RWPE2 (cell line): ENCODE measurements around the gene HOPX.

Experiments
- ATAC-seq: fragments of 200-7000 bp; cut with Tn5 transposase; 3 replicates; pipeline ENCODE4 v1.9.1; 2021; ENCODE audit warnings: low read depth
- DNase-seq: peaks from one replicate; pipeline ENCODE4 v3.0.0-alpha.2; 2020; ENCODE audit warnings: low spot score
- H3K27ac ChIP-seq: fragments of 450-650 bp; 2 replicates; pipeline ENCODE4 v1.5.1; 2017; ENCODE audit warnings: mild to moderate bottlenecking; ENCODE audit not compliant: poor library complexity, severe bottlenecking
- H3K27me3 ChIP-seq: fragments of 250-450 bp; sonication (Bioruptor Pico); 2 replicates; pipeline ENCODE4 v1.5.1; 2021; ENCODE audit warnings: mild to moderate bottlenecking, moderate library complexity; ENCODE audit not compliant: insufficient read depth, poor library complexity, severe bottlenecking
- H3K36me3 ChIP-seq: fragments of 250-450 bp; sonication (Bioruptor Pico); 2 replicates; pipeline ENCODE4 v1.5.1; 2020; ENCODE audit warnings: low read depth, mild to moderate bottlenecking, moderate library complexity
- H3K4me1 ChIP-seq: fragments of 250-450 bp; sonication (Bioruptor Pico); 2 replicates; pipeline ENCODE4 v1.5.1; 2021; ENCODE audit warnings: mild to moderate bottlenecking, moderate library complexity; ENCODE audit not compliant: insufficient read depth, poor library complexity, severe bottlenecking
- H3K4me3 ChIP-seq: fragments of 250-450 bp; sonication (Bioruptor Pico); 2 replicates; pipeline ENCODE4 v1.5.1; 2021; ENCODE audit warnings: mild to moderate bottlenecking, moderate library complexity; ENCODE audit not compliant: severe bottlenecking
- H3K9me3 ChIP-seq: fragments of 250-450 bp; sonication (Bioruptor Pico); 2 replicates; pipeline ENCODE4 v1.5.1; 2021; ENCODE audit warnings: mild to moderate bottlenecking, moderate library complexity; ENCODE audit not compliant: severe bottlenecking
- CTCF ChIP-seq: fragments of 450-650 bp; IDR thresholded peaks from one replicate; pipeline ENCODE4 v1.5.1; 2017; ENCODE audit warnings: mild to moderate bottlenecking, moderate library complexity; ENCODE audit not compliant: poor library complexity, severe bottlenecking

Gene HOPX

GRCh38 chr4:56627375-56627774 is 53.7 kb downstream of the HOPX start:
- no peaks in the 10 kb centered on the region for H3K9me3 ChIP-seq
- no peak for TF ChIP-seq CTCF

GRCh38 chr4:56626963-56627362 is 54.1 kb downstream of the HOPX start:
- ATAC-seq (no peak), DNase-seq (no peak)
- Histone ChIP-seq H3K27ac (no peak overlapping the region), H3K27me3 (no peaks in the 10 kb centered on the region), H3K36me3 (no peaks in the 10 kb centered on the region), H3K9me3 (no peaks in the 10 kb centered on the region), H3K4me3 (no peak overlapping the region), H3K4me1 (peaks cover 28% of the 10 kb centered on the region)
- TF ChIP-seq CTCF: no peak

More at GRCh38 chr4:56627375-56627774, 53.7 kb downstream of the HOPX start:
- H3K4me3 ChIP-seq: no peak overlapping the region
- H3K27me3 ChIP-seq: no peaks in the 10 kb centered on the region
- H3K4me1 ChIP-seq: peaks cover 26% of the 10 kb centered on the region
- H3K36me3 ChIP-seq: no peaks in the 10 kb centered on the region
- DNase-seq: no peak
- H3K27ac ChIP-seq: no peak overlapping the region
- ATAC-seq: no peak

- Histone ChIP-seq H3K4me1 (peaks cover 33% of the 10 kb centered on the region), H3K9me3 (no peaks in the 10 kb centered on the region), H3K27me3 (no peaks in the 10 kb centered on the region), H3K4me3 (no peak overlapping the region), H3K36me3 (no peaks in the 10 kb centered on the region), H3K27ac (no peak overlapping the region)
- DNase-seq: no peak
- no peak for ATAC-seq
- TF ChIP-seq CTCF: no peak
These were observed 54.7 kb downstream of the HOPX start for GRCh38 chr4:56626420-56626819.

GRCh38 chr4:56622176-56622575 is 58.9 kb downstream of the HOPX start:
- ATAC-seq: peak; percentile 78

More at GRCh38 chr4:56622176-56622575, 58.9 kb downstream of the HOPX start:
- no peak for TF ChIP-seq CTCF
- no peaks in the 10 kb centered on the region for H3K9me3 ChIP-seq
- H3K4me3 ChIP-seq: no peak overlapping the region
- H3K27me3 ChIP-seq: no peaks in the 10 kb centered on the region
- DNase-seq: no peak
- H3K4me1 ChIP-seq: peaks cover 26% of the 10 kb centered on the region
- H3K36me3 ChIP-seq: no peaks in the 10 kb centered on the region
- H3K27ac ChIP-seq: peak overlapping the region; percentile 46
